ENCODE data around the gene COL13A1. TPM values are rescaled to one million over a fixed set of nuclear protein-coding genes. Genes with fewer than 3 reads are reported as not detected.

Gene COL13A1
- total and polyA plus RNA-seq, 2 of the 8 experiments (the other 6 are each of a cell fraction or from before 2014, with no cell fraction given) = 2.6 to 5.2 TPM

- TF ChIP-seq RNF2 (IDR thresholded peaks at IDR 0.05; ENCODE audit: borderline replicate concordance, low read depth, low read length, missing control alignments, poor library complexity, severe bottlenecking) = no peak
These were observed 41.6 kb upstream of the COL13A1 start (continued) for GRCh38 chr10:69760072-69760471.

All from H1 (cell line).